HCT116 (cell line): ENCODE data around the gene KRT12. TPM values are rescaled to one million over a fixed set of nuclear protein-coding genes. Genes with fewer than 3 reads are reported as not detected.

ENCODE experiments used
- ATAC-seq: fragments of 200-7000 bp; cut with Tn5 transposase; 2 replicates; pipeline ENCODE4 v1.9.1; 2020; ENCODE audit warnings: mild to moderate bottlenecking, moderate library complexity
- BruUV-seq: library from RNA; stranded (reverse); fragments of 400-500 nt; replicated peaks from 2 replicates; lab custom pipeline; 2021; lab: Mats Ljungman, UMichigan
- CTCF ChIA-PET: fragments of 300-600 bp; sonication (Branson Sonifier 250); formaldehyde crosslinking; loops from one replicate; lab custom pipeline; 2021; ENCODE audit warnings: antibody characterized with exemption; lab: Charles Lee
- POLR2A ChIA-PET: fragments of 300-600, 350-600 bp; sonication (Branson Sonifier 250); formaldehyde crosslinking; loops from one replicate; lab custom pipeline; 2021; ENCODE audit warnings: antibody characterized with exemption; lab: Charles Lee
- RAD21 ChIA-PET, 2 experiments: fragments of 300-600 bp; sonication (Branson Sonifier 250); formaldehyde crosslinking; loops; one replicate each; lab custom pipeline; 2023; ENCODE audit warnings: low total read pairs in 2 of 2; ENCODE audit not compliant: uncharacterized antibody in 2 of 2, unreplicated experiment in 2 of 2, low non-redundant PET in 1 of 2; lab: Charles Lee
- DNase-seq: peaks from one replicate; pipeline ENCODE4 v3.0.0-alpha.2; 2010; ENCODE audit warnings: low read depth, low spot score
- H2AFZ ChIP-seq: fragments of 200-600 bp; shearing (Covaris generic), sonication (generic); 2 replicates; pipeline ENCODE4 v1.6.1; 2017; ENCODE audit warnings: low read depth, mixed run types, mixed read lengths, antibody characterized with exemption, low read length; ENCODE audit not compliant: poor library complexity, severe bottlenecking
- H3K27ac ChIP-seq: 2 replicates; pipeline ENCODE4 v1.5.1; 2012; ENCODE audit warnings: low read depth, low read length
- H3K27me3 ChIP-seq: fragments of 200-600 bp; sonication (generic); 2 replicates; pipeline ENCODE4 v1.6.1; 2016; ENCODE audit warnings: mixed run types, low read length, mixed read lengths; ENCODE audit not compliant: insufficient read depth
- H3K36me3 ChIP-seq, 2 experiments: fragments of 200-500 bp in 1 of 2; fragments of 200-600 bp in 1 of 2; sonication (Bioruptor generic) in 1 of 2; sonication (generic) in 1 of 2; 2 replicates each; pipeline versions ENCODE4 v1.5.1 to v1.6.1; 2014 to 2016; ENCODE audit warnings: low read length in 2 of 2, inconsistent platforms in 1 of 2, mixed read lengths in 1 of 2, mixed run types in 1 of 2; ENCODE audit not compliant: insufficient read depth in 2 of 2, control insufficient read depth in 1 of 2
- H3K4me1 ChIP-seq, 2 experiments: fragments of 200-600 bp in 1 of 2; sonication (generic) in 1 of 2; 2 replicates each; pipeline versions ENCODE4 v1.5.1 to v1.6.1; 2012 to 2017; ENCODE audit warnings: low read length in 2 of 2, inconsistent platforms in 1 of 2, mild to moderate bottlenecking in 1 of 2, mixed read lengths in 1 of 2, mixed run types in 1 of 2, moderate library complexity in 1 of 2; ENCODE audit not compliant: insufficient read depth in 2 of 2, control insufficient read depth in 1 of 2
- H3K4me2 ChIP-seq: fragments of 200-600 bp; sonication (generic); 2 replicates; pipeline ENCODE4 v1.6.1; 2017; ENCODE audit warnings: mixed run types, low read length, mixed read lengths
- H3K4me3 ChIP-seq, 2 experiments: fragments of 200-600 bp in 1 of 2; sonication (generic) in 1 of 2; replicated peaks in 1 of 2; 2 replicates each; pipeline ENCODE4 v1.5.1; 2011 to 2016; ENCODE audit warnings: low read length in 2 of 2, control low read depth in 1 of 2, low read depth in 1 of 2, mild to moderate bottlenecking in 1 of 2, mixed read lengths in 1 of 2, mixed run types in 1 of 2
- H3K79me2 ChIP-seq: fragments of 200-600 bp; sonication (generic); 2 replicates; pipeline ENCODE4 v1.6.1; 2017; ENCODE audit warnings: mild to moderate bottlenecking, mixed run types, low read length, moderate library complexity, mixed read lengths; ENCODE audit not compliant: insufficient read depth
- H3K9ac ChIP-seq: fragments of 200-600 bp; sonication (generic); 2 replicates; pipeline ENCODE4 v1.6.1; 2016; ENCODE audit warnings: low read length, mixed read lengths
- H3K9me2 ChIP-seq: fragments of 200-600 bp; sonication (generic), shearing (Covaris generic); 2 replicates; pipeline ENCODE4 v1.6.1; 2017; ENCODE audit warnings: mixed run types, mild to moderate bottlenecking, moderate library complexity; ENCODE audit not compliant: insufficient read depth
- H3K9me3 ChIP-seq, 2 experiments: fragments of 200-500 bp in 1 of 2; fragments of 200-600 bp in 1 of 2; sonication (Bioruptor generic) in 1 of 2; sonication (generic) in 1 of 2; 2 replicates each; pipeline ENCODE4 v1.6.1; 2014 to 2017; ENCODE audit warnings: low read length in 2 of 2, mixed read lengths in 2 of 2, inconsistent platforms in 1 of 2, low read depth in 1 of 2, mild to moderate bottlenecking in 1 of 2, mixed run types in 1 of 2, moderate library complexity in 1 of 2; ENCODE audit not compliant: control insufficient read depth in 1 of 2, insufficient read depth in 1 of 2
- H4K20me1 ChIP-seq: fragments of 200-600 bp; sonication (generic), shearing (Covaris generic); 2 replicates; pipeline ENCODE4 v1.6.1; 2017; ENCODE audit warnings: mixed run types, mild to moderate bottlenecking, moderate library complexity; ENCODE audit not compliant: insufficient read depth
- CBX3 ChIP-seq: IDR thresholded peaks from 2 replicates; pipeline ENCODE4 v1.6.1; 2012; ENCODE audit warnings: low read depth
- EGR1 ChIP-seq: IDR thresholded peaks from 2 replicates; pipeline ENCODE4 v1.6.1; 2012; ENCODE audit warnings: low read depth
- EZH2 ChIP-seq: fragments of 200-600 bp; sonication (generic); IDR thresholded peaks from 2 replicates; pipeline ENCODE4 v1.6.1; 2017; ENCODE audit warnings: antibody characterized with exemption, mixed run types
- JUND ChIP-seq: IDR thresholded peaks from 2 replicates; pipeline ENCODE4 v1.6.1; 2012
- POLR2AphosphoS5 ChIP-seq: IDR thresholded peaks from 2 replicates; pipeline ENCODE4 v1.6.1; 2011; ENCODE audit warnings: mild to moderate bottlenecking, low read depth, low read length, moderate library complexity
- RAD21 ChIP-seq: IDR thresholded peaks from 2 replicates; pipeline ENCODE4 v1.6.1; 2012; ENCODE audit warnings: low read depth, mild to moderate bottlenecking
- REST ChIP-seq: IDR thresholded peaks from 2 replicates; pipeline ENCODE4 v1.6.1; 2012; ENCODE audit warnings: low read depth
- SIN3A ChIP-seq: IDR thresholded peaks from 2 replicates; pipeline ENCODE4 v1.6.1; 2012; ENCODE audit warnings: low read depth
- SP1 ChIP-seq: IDR thresholded peaks from 2 replicates; pipeline ENCODE4 v1.6.1; 2012; ENCODE audit warnings: low read depth
- SRF ChIP-seq: IDR thresholded peaks from 2 replicates; pipeline ENCODE4 v1.6.1; 2012; ENCODE audit warnings: low read depth
- TCF7L2 ChIP-seq: IDR thresholded peaks from 2 replicates; pipeline ENCODE4 v1.7.0; 2011; ENCODE audit warnings: borderline replicate concordance, inconsistent platforms; ENCODE audit not compliant: insufficient read depth, insufficient read length; ENCODE audit errors: extremely low read depth
- YY1 ChIP-seq: IDR thresholded peaks from 2 replicates; pipeline ENCODE4 v1.6.1; 2011; ENCODE audit warnings: low read length, low read depth, moderate library complexity, mild to moderate bottlenecking; ENCODE audit not compliant: insufficient replicate concordance; ENCODE audit errors: extremely low read depth
- ZBTB33 ChIP-seq: IDR thresholded peaks from 2 replicates; pipeline ENCODE4 v1.6.1; 2011; ENCODE audit warnings: mild to moderate bottlenecking, low read length, moderate library complexity; ENCODE audit not compliant: insufficient replicate concordance; ENCODE audit errors: extremely low read depth
- ZFX ChIP-seq: fragments of 450-650 bp; IDR thresholded peaks from 2 replicates; pipeline ENCODE4 v1.6.1; 2017
- ZNF274 ChIP-seq: fragments of 200-500 bp; sonication (Bioruptor generic); IDR thresholded peaks from 2 replicates; pipeline ENCODE4 v1.6.1; 2014; ENCODE audit warnings: mild to moderate bottlenecking, low read depth, low read length, inconsistent platforms
- intact Hi-C: fragments of 100-400 bp; cut with micrococcal nuclease; formaldehyde crosslinking; loops from 2 replicates; pipeline ENCODE4 v1.10.0; 2022
- total RNA-seq: library from RNA; stranded (reverse); gene quantifications from one replicate; pipeline ENCODE4 v1.2.1, GENCODE V29; 2021; ENCODE audit not compliant: unreplicated experiment

Gene KRT12
- total RNA-seq, 1 experiment from 2014 or later = not detected

GRCh38 chr17:40833882-40834281 lies 33.1 kb downstream of the KRT12 start:
- intact Hi-C loops = no loop called here
- ChIA-PET RAD21 (no interaction called here), CTCF (interaction anchor here (1.0 kb wide), 1 partner anchor 832 kb away, joined by 3 read pairs; no protein-coding TSS in a partner anchor), POLR2A (no interaction called here)
- no TSS peak for BruUV-seq
- Histone ChIP-seq H4K20me1 (no peaks in the 10 kb centered on the region), H3K4me1 (peaks cover 0 to under 1% of the 10 kb centered on the region in 2 experiments; a peak in 1 of 4 replicates), H3K27ac (no peak overlapping the region), H3K4me2 (no peak overlapping the region), H3K9ac (no peak overlapping the region), H3K36me3 (peaks cover 3 to 16% of the 10 kb centered on the region in 2 experiments; a peak in 2 of 4 replicates), H3K79me2 (peaks cover 28% of the 10 kb centered on the region), H3K4me3 (no peak overlapping the region), H3K9me3 (no peaks in the 10 kb centered on the region), H3K27me3 (no peaks in the 10 kb centered on the region), H2AFZ (no peak overlapping the region), H3K9me2 (no peaks in the 10 kb centered on the region)
- TF ChIP-seq ZNF274 (no peak), JUND (no peak), TCF7L2 (no peak), SP1 (no peak), ZBTB33 (no peak), SRF (no peak), EZH2 (no peak), CBX3 (no peak), POLR2AphosphoS5 (no peak), RAD21 (no peak), ZFX (no peak), EGR1 (no peak), REST (no peak), YY1 (no peak), SIN3A (no peak)
- ATAC-seq (no peak), DNase-seq (no peak)
